Measurements from ENCODE around the gene ATG14.

DNA sequence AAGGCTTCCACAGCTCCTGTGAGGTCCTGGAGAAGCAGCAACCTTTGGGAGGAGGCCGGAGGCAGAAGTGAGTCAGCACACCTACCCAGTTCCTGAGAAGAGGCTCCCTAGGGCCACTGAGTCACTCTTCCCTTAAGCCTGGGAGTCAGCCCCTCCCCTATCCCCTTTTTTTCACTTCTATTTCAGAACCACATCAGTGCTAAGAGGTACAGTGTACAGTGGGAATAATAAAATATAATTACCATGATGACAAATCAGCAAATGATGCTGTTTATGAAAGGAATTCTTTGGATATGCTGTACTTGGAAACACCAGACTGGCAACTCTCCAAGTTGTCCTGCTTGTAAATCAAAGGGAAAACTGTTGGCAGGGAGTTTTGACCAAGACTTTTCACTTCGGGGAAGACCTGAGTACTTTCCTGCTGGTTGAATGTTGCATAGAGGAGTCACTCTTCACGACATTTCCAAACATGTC is 36.5 kb upstream of the ATG14 start:
- TF ChIP-seq EZH2 (IDR thresholded peaks at IDR 0.05; ENCODE audit: insufficient read depth, poor library complexity, severe bottlenecking) = no peak
- peak; percentile 94 for TF ChIP-seq EZH2phosphoT487 (IDR thresholded peaks at IDR 0.05; ENCODE audit: insufficient read depth, low read depth)

Data from GM23248 (cell line).